ENCODE measurements around the gene GRAP2. TPM values are rescaled to one million over a fixed set of nuclear protein-coding genes. Genes with fewer than 3 reads are reported as not detected.

GRAP2 gene
- total and polyA plus RNA-seq, 2 donors (not counting 3 experiments of a cell fraction or from before 2014, with no cell fraction given) = 0.04 TPM; not detected in 1

GRCh38 chr22:39908737-39909136 lies 7.9 kb downstream of the GRAP2 start:
- no peak for DNase-seq (ENCODE audit: low read depth, low spot score)
- ChIA-PET CTCF (interaction anchor here (1.6 kb wide), 1 partner anchor 12 kb away, joined by 5 read pairs; no protein-coding TSS in a partner anchor), POLR2A (no interaction called here)
- no peaks in the 10 kb centered on the region for H3K9me1 ChIP-seq (replicated peaks; ENCODE audit: control insufficient read depth, extremely low read depth, insufficient read depth, low read length)
- H4K20me1 ChIP-seq (replicated peaks; ENCODE audit: control insufficient read depth, extremely low read depth, insufficient read depth, low read length) = no peaks in the 10 kb centered on the region
- no TSS peak for BruUV-seq (replicated peaks)
- intact Hi-C loops (cut with micrococcal nuclease) = no loop called here
- H3K4me2 ChIP-seq (ENCODE audit: insufficient read depth, low read length) = no peak overlapping the region
- dilution Hi-C loops (cut with MboI; ENCODE audit: extremely low pct_ligation_motif_present, low sequenced_read_pairs) = no loop called here
- no peaks in the 10 kb centered on the region for H3K36me3 ChIP-seq (ENCODE audit: control insufficient read depth in 2 of 2, extremely low read depth in 1 of 2, insufficient read depth in 2 of 2, low read length in 2 of 2)
- no peaks in the 10 kb centered on the region for H3K4me1 ChIP-seq (ENCODE audit: control insufficient read depth, extremely low read depth, insufficient read depth, low read length)
- no peaks in the 10 kb centered on the region for H3K79me2 ChIP-seq (ENCODE audit: control insufficient read depth, insufficient read depth, low read length)
- no peak overlapping the region for H2AFZ ChIP-seq (ENCODE audit: low read depth, low read length)
- no peak overlapping the region for H3K9ac ChIP-seq (replicated peaks; ENCODE audit: extremely low read depth, insufficient read depth, low read length)
- peaks cover 7 to 15% of the 10 kb centered on the region in 2 experiments for H3K27me3 ChIP-seq (ENCODE audit: control insufficient read depth in 2 of 2, insufficient read depth in 2 of 2, low read length in 2 of 2)
- no peak for FAIRE-seq
- H3K27ac ChIP-seq (ENCODE audit: insufficient read depth, low read depth, low read length) = no peak overlapping the region
- no peak overlapping the region for H3K4me3 ChIP-seq (replicated peaks in 1 of 3; ENCODE audit: insufficient read depth in 1 of 3, low read depth in 1 of 3, low read length in 3 of 3)
- no peaks in the 10 kb centered on the region for H3K9me3 ChIP-seq (replicated peaks; ENCODE audit: control insufficient read depth, insufficient read depth, low read length)
- TF ChIP-seq EZH2 (IDR thresholded peaks at IDR 0.05; ENCODE audit: borderline replicate concordance, low read depth, low read length, severe bottlenecking) (no peak), JUN (IDR thresholded peaks at IDR 0.05; ENCODE audit: borderline replicate concordance, insufficient read depth, insufficient read length, low read depth) (no peak), GATA2 (IDR thresholded peaks at IDR 0.05; ENCODE audit: insufficient read depth, insufficient read length, low read depth, low read length) (no peak), POLR2A (IDR thresholded peaks at IDR 0.05; ENCODE audit: low read depth, low read length) (no peak), POLR2AphosphoS5 (IDR thresholded peaks at IDR 0.05; ENCODE audit: insufficient read depth, low read depth, low read length) (no peak), FOS (IDR thresholded peaks at IDR 0.05; ENCODE audit: borderline replicate concordance, insufficient read depth, low read length) (no peak), MYC (IDR thresholded peaks at IDR 0.05; ENCODE audit: low read depth, low read length) (no peak), MAX (IDR thresholded peaks at IDR 0.05; ENCODE audit: insufficient read depth, insufficient read length) (no peak)
- TF ChIP-seq, protein P1, sequence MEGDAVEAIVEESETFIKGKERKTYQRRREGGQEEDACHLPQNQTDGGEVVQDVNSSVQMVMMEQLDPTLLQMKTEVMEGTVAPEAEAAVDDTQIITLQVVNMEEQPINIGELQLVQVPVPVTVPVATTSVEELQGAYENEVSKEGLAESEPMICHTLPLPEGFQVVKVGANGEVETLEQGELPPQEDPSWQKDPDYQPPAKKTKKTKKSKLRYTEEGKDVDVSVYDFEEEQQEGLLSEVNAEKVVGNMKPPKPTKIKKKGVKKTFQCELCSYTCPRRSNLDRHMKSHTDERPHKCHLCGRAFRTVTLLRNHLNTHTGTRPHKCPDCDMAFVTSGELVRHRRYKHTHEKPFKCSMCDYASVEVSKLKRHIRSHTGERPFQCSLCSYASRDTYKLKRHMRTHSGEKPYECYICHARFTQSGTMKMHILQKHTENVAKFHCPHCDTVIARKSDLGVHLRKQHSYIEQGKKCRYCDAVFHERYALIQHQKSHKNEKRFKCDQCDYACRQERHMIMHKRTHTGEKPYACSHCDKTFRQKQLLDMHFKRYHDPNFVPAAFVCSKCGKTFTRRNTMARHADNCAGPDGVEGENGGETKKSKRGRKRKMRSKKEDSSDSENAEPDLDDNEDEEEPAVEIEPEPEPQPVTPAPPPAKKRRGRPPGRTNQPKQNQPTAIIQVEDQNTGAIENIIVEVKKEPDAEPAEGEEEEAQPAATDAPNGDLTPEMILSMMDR (IDR thresholded peaks at IDR 0.05; ENCODE audit: extremely low read depth in 1 of 2, insufficient read depth in 1 of 2, low read depth in 1 of 2, low read length in 2 of 2) = no peak

Measured in endothelial cell of umbilical vein (primary cell).